ENCODE data around the gene NFE2L3. TPM values are rescaled to one million over a fixed set of nuclear protein-coding genes. Genes with fewer than 3 reads are reported as not detected.

The NFE2L3 gene
- total and polyA plus RNA-seq, 2 donors (not counting 3 experiments of a cell fraction or from before 2014, with no cell fraction given): 29.6 to 40.2 TPM

- Histone ChIP-seq H3K9me3 (replicated peaks; ENCODE audit: control insufficient read depth, insufficient read depth, low read length) (no peaks in the 10 kb centered on the region), H3K36me3 (ENCODE audit: control insufficient read depth in 2 of 2, extremely low read depth in 1 of 2, insufficient read depth in 2 of 2, low read length in 2 of 2) (no peaks in the 10 kb centered on the region), H3K27me3 (ENCODE audit: control insufficient read depth in 2 of 2, insufficient read depth in 2 of 2, low read length in 2 of 2) (no peaks in the 10 kb centered on the region), H2AFZ (ENCODE audit: low read depth, low read length) (no peak overlapping the region), H3K4me3 (replicated peaks in 1 of 3; ENCODE audit: insufficient read depth in 1 of 3, low read depth in 1 of 3, low read length in 3 of 3) (no peak overlapping the region), H3K9ac (replicated peaks; ENCODE audit: extremely low read depth, insufficient read depth, low read length) (no peak overlapping the region), H3K9me1 (replicated peaks; ENCODE audit: control insufficient read depth, extremely low read depth, insufficient read depth, low read length) (no peaks in the 10 kb centered on the region), H3K79me2 (ENCODE audit: control insufficient read depth, insufficient read depth, low read length) (peaks cover 19% of the 10 kb centered on the region), H3K27ac (ENCODE audit: insufficient read depth, low read depth, low read length) (no peak overlapping the region), H3K4me2 (ENCODE audit: insufficient read depth, low read length) (no peak overlapping the region), H3K4me1 (ENCODE audit: control insufficient read depth, extremely low read depth, insufficient read depth, low read length) (no peaks in the 10 kb centered on the region), H4K20me1 (replicated peaks; ENCODE audit: control insufficient read depth, extremely low read depth, insufficient read depth, low read length) (no peaks in the 10 kb centered on the region)
- dilution Hi-C loops (cut with MboI; ENCODE audit: extremely low pct_ligation_motif_present, low sequenced_read_pairs) (no loop called here), intact Hi-C loops (cut with micrococcal nuclease) (no loop called here)
- FAIRE-seq (no peak), DNase-seq (ENCODE audit: low read depth, low spot score) (no peak)
- BruUV-seq (replicated peaks): no TSS peak
- TF ChIP-seq FOS (IDR thresholded peaks at IDR 0.05; ENCODE audit: borderline replicate concordance, insufficient read depth, low read length) (no peak), CTCF (IDR thresholded peaks at IDR 0.05; ENCODE audit: extremely low read depth in 1 of 2, insufficient read depth in 1 of 2, low read depth in 1 of 2, low read length in 2 of 2) (no peak), JUN (IDR thresholded peaks at IDR 0.05; ENCODE audit: borderline replicate concordance, insufficient read depth, insufficient read length, low read depth) (no peak), MAX (IDR thresholded peaks at IDR 0.05; ENCODE audit: insufficient read depth, insufficient read length) (no peak), POLR2A (IDR thresholded peaks at IDR 0.05; ENCODE audit: low read depth, low read length) (no peak)
- ChIA-PET CTCF (interaction anchor here (1.2 to 3.0 kb wide), 4 partner anchors 15 to 83 kb away, joined by 3 to 14 read pairs (median 4); partner anchors contain the start of gene NFE2L3), POLR2A (interaction anchor here (1.1 kb wide), 1 partner anchor 10 kb away, joined by 4 read pairs; no protein-coding TSS in a partner anchor)
These were observed 14.8 kb downstream of the NFE2L3 start for GRCh38 chr7:26166684-26167266.

All from endothelial cell of umbilical vein (primary cell).